Measurements from ENCODE around the gene ZC3H13. TPM values are rescaled to one million over a fixed set of nuclear protein-coding genes. Genes with fewer than 3 reads are reported as not detected.
A peak's percentile ranks its signal among the peaks of the same experiment; 100 is the strongest.

ZC3H13 gene
- total and polyA plus RNA-seq, 9 donors: 21.0 to 50.0 (median 39.2) TPM

GRCh38 chr13:46071590-46072249 lies 19.2 kb upstream of the ZC3H13 start:
- H3K4me1 ChIP-seq (ENCODE audit: control insufficient read depth, insufficient read depth, low read length): no peaks in the 10 kb centered on the region
- peak; percentile 23 for DNase-seq

GRCh38 chr13:46063292-46063691 lies 10.7 kb upstream of the ZC3H13 start:
- no peak overlapping the region for H3K4me3 ChIP-seq (ENCODE audit: low read length)
- H3K27me3 ChIP-seq (ENCODE audit: control insufficient read depth, insufficient read depth, low read length): no peaks in the 10 kb centered on the region
- no peaks in the 10 kb centered on the region for H3K9me3 ChIP-seq (replicated peaks; ENCODE audit: control insufficient read depth, low read depth, low read length)
- no peaks in the 10 kb centered on the region for H3K36me3 ChIP-seq (ENCODE audit: control insufficient read depth, insufficient read depth, low read length)
- DNase-seq: no peak
- no peaks in the 10 kb centered on the region for H3K4me1 ChIP-seq (ENCODE audit: control insufficient read depth, insufficient read depth, low read length)
- H3K27ac ChIP-seq (ENCODE audit: low read length): no peak overlapping the region
- no CpG with 5 or more reads among the region's 2 CpGs for WGBS (ENCODE audit: insufficient coverage)

More at GRCh38 chr13:46071590-46072249, 19.2 kb upstream of the ZC3H13 start:
- Histone ChIP-seq H3K27me3 (ENCODE audit: control insufficient read depth, insufficient read depth, low read length) (no peaks in the 10 kb centered on the region), H3K4me3 (ENCODE audit: low read length) (no peak overlapping the region), H3K36me3 (ENCODE audit: control insufficient read depth, insufficient read depth, low read length) (no peaks in the 10 kb centered on the region), H3K27ac (ENCODE audit: low read length) (no peak overlapping the region), H3K9me3 (replicated peaks; ENCODE audit: control insufficient read depth, low read depth, low read length) (no peaks in the 10 kb centered on the region)
- WGBS (ENCODE audit: insufficient coverage): 88% methylated on average over 4 of the region's 5 CpGs

DNA sequence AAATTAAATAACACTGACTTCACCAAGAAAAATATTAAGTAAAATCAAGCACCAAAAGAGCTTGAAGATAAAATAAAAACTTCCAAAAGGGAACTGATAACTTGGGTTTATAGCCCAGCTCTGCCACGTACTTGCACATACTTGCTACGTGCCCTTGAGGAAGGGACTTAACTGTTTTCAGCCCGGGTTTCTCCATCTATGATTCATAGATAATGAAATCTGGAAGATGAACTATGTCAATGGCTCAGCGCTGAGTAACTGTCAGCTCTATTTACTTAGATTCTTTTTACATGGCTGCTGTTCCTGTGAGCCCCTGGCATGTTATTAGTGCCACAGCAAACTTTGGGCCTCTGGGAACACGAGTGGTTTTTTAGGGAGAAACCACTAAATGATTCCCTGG lies 9.6 kb upstream of the ZC3H13 start:
- Histone ChIP-seq H3K4me1 (ENCODE audit: control insufficient read depth, insufficient read depth, low read length) (no peaks in the 10 kb centered on the region), H3K9me3 (replicated peaks; ENCODE audit: control insufficient read depth, low read depth, low read length) (no peaks in the 10 kb centered on the region), H3K27ac (ENCODE audit: low read length) (no peak overlapping the region), H3K4me3 (ENCODE audit: low read length) (no peak overlapping the region), H3K27me3 (ENCODE audit: control insufficient read depth, insufficient read depth, low read length) (no peaks in the 10 kb centered on the region), H3K36me3 (ENCODE audit: control insufficient read depth, insufficient read depth, low read length) (no peaks in the 10 kb centered on the region)
- 56% methylated on average over 4 of the region's 5 CpGs for WGBS (ENCODE audit: insufficient coverage)
- no peak for DNase-seq

- H3K27me3 ChIP-seq (ENCODE audit: control insufficient read depth, insufficient read depth, low read length): no peaks in the 10 kb centered on the region
- H3K36me3 ChIP-seq (ENCODE audit: control insufficient read depth, insufficient read depth, low read length): no peaks in the 10 kb centered on the region
- no peak for DNase-seq
- no peak overlapping the region for H3K4me3 ChIP-seq (ENCODE audit: low read length)
- no peaks in the 10 kb centered on the region for H3K4me1 ChIP-seq (ENCODE audit: control insufficient read depth, insufficient read depth, low read length)
- H3K9me3 ChIP-seq (replicated peaks; ENCODE audit: control insufficient read depth, low read depth, low read length): no peaks in the 10 kb centered on the region
- no peak overlapping the region for H3K27ac ChIP-seq (ENCODE audit: low read length)
Observed at GRCh38 chr13:46059405-46059804, 6.9 kb upstream of the ZC3H13 start.

DNA sequence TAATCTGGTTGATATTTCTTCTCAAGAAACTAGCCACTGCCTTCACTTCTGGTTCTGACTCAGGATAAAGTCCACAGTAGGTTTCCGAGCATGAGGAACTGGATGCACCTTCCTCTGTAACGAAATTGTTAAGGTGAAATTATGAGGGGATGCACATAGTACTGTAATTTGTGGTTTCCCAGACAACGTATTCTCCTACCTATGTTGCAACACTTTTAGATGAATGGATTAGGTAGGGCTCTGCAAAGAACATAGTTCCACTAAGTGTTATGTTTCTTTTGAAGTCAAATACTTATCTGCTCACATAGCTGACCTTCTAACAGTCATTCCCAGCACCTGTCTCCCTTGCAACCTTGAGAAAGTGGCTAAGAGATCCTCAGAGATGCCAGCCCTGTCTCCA lies 5.7 kb upstream of the ZC3H13 start:
- Histone ChIP-seq H3K9me3 (replicated peaks; ENCODE audit: control insufficient read depth, low read depth, low read length) (no peaks in the 10 kb centered on the region), H3K4me1 (ENCODE audit: control insufficient read depth, insufficient read depth, low read length) (peaks cover 2% of the 10 kb centered on the region), H3K36me3 (ENCODE audit: control insufficient read depth, insufficient read depth, low read length) (no peaks in the 10 kb centered on the region), H3K4me3 (ENCODE audit: low read length) (no peak overlapping the region), H3K27me3 (ENCODE audit: control insufficient read depth, insufficient read depth, low read length) (no peaks in the 10 kb centered on the region), H3K27ac (ENCODE audit: low read length) (no peak overlapping the region)
- WGBS (ENCODE audit: insufficient coverage): no CpG with 5 or more reads among the region's 3 CpGs
- no peak for DNase-seq

DNA sequence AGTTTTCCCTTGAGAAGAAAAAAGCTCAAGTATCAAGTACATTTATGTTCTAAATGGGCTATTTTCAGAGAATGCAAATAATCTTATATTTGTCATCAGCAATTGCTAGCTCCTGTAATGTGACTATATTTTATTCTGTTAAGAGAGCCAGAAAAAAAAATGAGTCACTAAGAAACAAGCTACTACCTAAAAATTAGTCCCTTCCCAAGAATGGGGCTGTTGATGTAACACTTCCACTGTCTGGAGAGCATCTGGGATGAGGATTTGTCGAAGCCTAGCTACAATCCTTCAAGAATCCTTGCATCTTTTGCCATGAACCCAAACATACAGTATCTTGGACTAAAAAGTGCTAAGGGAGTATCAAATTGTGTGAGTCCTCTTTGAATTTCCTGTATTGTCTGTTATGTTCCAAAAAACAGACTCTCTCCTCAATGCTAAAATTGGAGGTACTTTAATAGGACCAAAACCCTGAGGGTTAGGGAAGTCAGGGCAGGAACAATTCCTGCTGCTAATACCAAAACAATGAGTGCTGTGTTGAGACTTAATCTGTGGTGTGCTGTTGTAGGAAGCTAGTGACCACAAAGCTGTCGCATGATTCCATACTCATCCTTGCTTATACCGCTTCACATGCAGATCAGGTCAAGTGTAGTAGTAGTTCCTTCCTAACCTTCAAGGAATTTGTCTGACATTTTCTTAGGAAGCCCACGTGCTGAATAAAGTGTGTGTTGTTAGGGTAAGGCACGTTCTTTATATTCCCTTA lies 4.9 kb upstream of the ZC3H13 start:
- DNase-seq: no peak
- H3K4me3 ChIP-seq (ENCODE audit: low read length): no peak overlapping the region
- no peaks in the 10 kb centered on the region for H3K9me3 ChIP-seq (replicated peaks; ENCODE audit: control insufficient read depth, low read depth, low read length)
- peaks cover 2% of the 10 kb centered on the region for H3K4me1 ChIP-seq (ENCODE audit: control insufficient read depth, insufficient read depth, low read length)
- no peaks in the 10 kb centered on the region for H3K27me3 ChIP-seq (ENCODE audit: control insufficient read depth, insufficient read depth, low read length)
- no CpG with 5 or more reads among the region's 5 CpGs for WGBS (ENCODE audit: insufficient coverage)
- H3K27ac ChIP-seq (ENCODE audit: low read length): no peak overlapping the region
- no peaks in the 10 kb centered on the region for H3K36me3 ChIP-seq (ENCODE audit: control insufficient read depth, insufficient read depth, low read length)

DNA sequence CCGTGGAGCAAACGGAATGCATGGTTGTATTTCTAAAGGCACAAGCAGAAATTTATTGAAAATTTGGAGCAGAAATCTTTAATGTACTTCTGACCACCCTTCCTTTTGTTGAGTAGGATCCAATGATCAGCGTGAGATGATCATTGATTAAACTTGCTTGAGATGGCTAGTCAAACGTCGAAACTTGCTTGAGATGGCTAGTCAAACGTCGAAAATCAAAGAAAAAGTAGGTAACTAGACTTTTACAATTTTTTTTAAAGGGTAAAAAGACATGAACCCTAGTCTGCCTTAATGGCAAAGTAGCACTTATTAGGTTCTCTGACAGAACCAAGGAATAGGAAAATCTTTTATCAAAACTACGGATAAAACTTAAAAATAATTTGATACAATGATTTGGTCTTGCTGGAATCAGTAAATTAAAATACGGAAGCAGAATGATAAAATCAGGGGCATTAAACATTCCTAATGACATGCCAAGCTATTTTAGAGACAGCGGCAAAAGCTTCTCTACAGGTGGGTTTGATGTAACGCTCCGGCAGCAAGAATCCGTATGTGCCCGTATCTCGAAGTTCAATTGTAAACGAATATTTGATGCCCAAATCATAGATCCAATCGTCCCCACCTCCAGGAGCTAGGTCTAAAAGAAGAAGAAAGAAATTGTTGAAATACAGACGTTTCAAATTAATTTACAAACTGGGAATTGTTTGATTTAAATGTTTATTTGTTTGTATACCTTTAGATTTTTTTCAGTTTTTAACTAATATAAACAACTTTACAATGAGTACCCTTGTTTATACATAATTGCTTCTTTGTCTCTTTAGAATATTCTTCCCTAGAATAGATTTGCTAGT lies 841 bp upstream of the ZC3H13 start:
- DNase-seq: peak; percentile 3
- 0% methylated on average over 2 of the region's 18 CpGs for WGBS (ENCODE audit: insufficient coverage)
- peak overlapping the region; percentile 95 for H3K27ac ChIP-seq (ENCODE audit: low read length)

GRCh38 chr13:46051968-46052318 lies 603 bp downstream of the ZC3H13 start:
- no peaks in the 10 kb centered on the region for H3K27me3 ChIP-seq (ENCODE audit: control insufficient read depth, insufficient read depth, low read length)
- H3K4me3 ChIP-seq (ENCODE audit: low read length): peak overlapping the region; percentile 91
- H3K36me3 ChIP-seq (ENCODE audit: control insufficient read depth, insufficient read depth, low read length): no peaks in the 10 kb centered on the region
- H3K4me1 ChIP-seq (ENCODE audit: control insufficient read depth, insufficient read depth, low read length): peaks cover 2% of the 10 kb centered on the region
- DNase-seq: no peak
- no CpG with 5 or more reads among the region's 7 CpGs for WGBS (ENCODE audit: insufficient coverage)
- no peaks in the 10 kb centered on the region for H3K9me3 ChIP-seq (replicated peaks; ENCODE audit: control insufficient read depth, low read depth, low read length)
- peak overlapping the region; percentile 95 for H3K27ac ChIP-seq (ENCODE audit: low read length)

More for the DNA sequence above, 841 bp upstream of the ZC3H13 start:
- H3K36me3 ChIP-seq (ENCODE audit: control insufficient read depth, insufficient read depth, low read length): no peaks in the 10 kb centered on the region
- H3K4me3 ChIP-seq (ENCODE audit: low read length): peak overlapping the region; percentile 91
- no peaks in the 10 kb centered on the region for H3K27me3 ChIP-seq (ENCODE audit: control insufficient read depth, insufficient read depth, low read length)
- H3K9me3 ChIP-seq (replicated peaks; ENCODE audit: control insufficient read depth, low read depth, low read length): no peaks in the 10 kb centered on the region
- peaks cover 2% of the 10 kb centered on the region for H3K4me1 ChIP-seq (ENCODE audit: control insufficient read depth, insufficient read depth, low read length)

DNA sequence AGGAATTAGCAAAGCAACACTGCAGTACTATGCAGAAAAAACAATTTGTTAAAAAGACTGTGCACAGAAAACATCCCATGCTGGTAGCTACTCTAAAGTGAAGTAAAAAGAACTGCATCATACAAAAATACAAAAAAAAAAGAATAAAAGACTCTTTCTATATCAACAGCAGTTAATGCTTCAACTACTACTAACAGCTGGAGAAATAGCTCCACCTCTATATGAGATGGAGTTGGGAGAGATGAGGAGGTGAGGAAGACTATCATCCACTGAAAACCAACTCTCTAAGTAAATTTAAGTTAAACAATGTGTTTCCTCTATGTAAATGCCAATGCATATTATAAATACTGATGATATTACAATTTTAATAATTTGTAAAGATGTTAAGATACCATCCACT lies 1.8 kb downstream of the ZC3H13 start:
- H3K27me3 ChIP-seq (ENCODE audit: control insufficient read depth, insufficient read depth, low read length): no peaks in the 10 kb centered on the region
- no peak overlapping the region for H3K4me3 ChIP-seq (ENCODE audit: low read length)
- H3K36me3 ChIP-seq (ENCODE audit: control insufficient read depth, insufficient read depth, low read length): no peaks in the 10 kb centered on the region
- H3K9me3 ChIP-seq (replicated peaks; ENCODE audit: control insufficient read depth, low read depth, low read length): no peaks in the 10 kb centered on the region
- H3K27ac ChIP-seq (ENCODE audit: low read length): no peak overlapping the region
- no peak for DNase-seq
- peaks cover 2% of the 10 kb centered on the region for H3K4me1 ChIP-seq (ENCODE audit: control insufficient read depth, insufficient read depth, low read length)

- Histone ChIP-seq H3K27me3 (ENCODE audit: control insufficient read depth, insufficient read depth, low read length) (no peaks in the 10 kb centered on the region), H3K4me1 (ENCODE audit: control insufficient read depth, insufficient read depth, low read length) (no peaks in the 10 kb centered on the region), H3K9me3 (replicated peaks; ENCODE audit: control insufficient read depth, low read depth, low read length) (no peaks in the 10 kb centered on the region), H3K27ac (ENCODE audit: low read length) (no peak overlapping the region), H3K4me3 (ENCODE audit: low read length) (no peak overlapping the region), H3K36me3 (ENCODE audit: control insufficient read depth, insufficient read depth, low read length) (no peaks in the 10 kb centered on the region)
- no CpG with 5 or more reads among the region's 2 CpGs for WGBS (ENCODE audit: insufficient coverage)
- DNase-seq: no peak
Observed at GRCh38 chr13:46045424-46045823, 7.1 kb downstream of the ZC3H13 start.
